HepG2 (cell line): ENCODE results near the gene ZBTB17. TPM values are rescaled to one million over a fixed set of nuclear protein-coding genes. Genes with fewer than 3 reads are reported as not detected.

Source experiments
- ATAC-seq: fragments of 200-7000 bp; cut with Tn5 transposase; 3 replicates; pipeline ENCODE4 v1.9.1; 2020; ENCODE audit warnings: mild to moderate bottlenecking, moderate library complexity
- BruUV-seq: library from RNA; stranded (reverse); fragments of 400-500 nt; replicated peaks from 2 replicates; lab custom pipeline; 2021; lab: Mats Ljungman, UMichigan
- CTCF ChIA-PET: fragments of 300-600 bp; formaldehyde crosslinking; extraction: SDS; loops from one replicate; lab custom pipeline; 2021; ENCODE audit warnings: low total read pairs, inconsistent platforms, low intra/inter-chr PET ratio; lab: Yijun Ruan, JAX
- POLR2A ChIA-PET: fragments of 350-600 bp; sonication (Branson Sonifier 250); formaldehyde crosslinking; loops from one replicate; lab custom pipeline; 2020; ENCODE audit warnings: antibody characterized with exemption, inconsistent platforms; lab: Yijun Ruan, JAX
- DNase-seq: peaks from one replicate; pipeline ENCODE4 v3.0.0-alpha.2; 2015; ENCODE audit warnings: low spot score
- FAIRE-seq: peaks from 3 replicates; lab custom pipeline; 2011; peaks lifted over from hg19 to GRCh38; lab: Jason Lieb, UNC
- H2AFZ ChIP-seq: one replicate; pipeline ENCODE4 v1.6.1; 2011; ENCODE audit warnings: low read length, inconsistent platforms
- H3K27ac ChIP-seq: fragments of 300-600 bp; 3 replicates; pipeline ENCODE4 v1.8.0; 2011; ENCODE audit warnings: mixed run types, mild to moderate bottlenecking, mixed read lengths, low read length, inconsistent platforms; ENCODE audit not compliant: insufficient read depth; ENCODE audit errors: extremely low read length
- H3K27me3 ChIP-seq, 2 experiments: fragments of 200-600 bp in 1 of 2; 2 replicates in 1 of 2; 3 replicates in 1 of 2; pipeline versions ENCODE4 v1.6.0 to v1.8.0; 2011; ENCODE audit warnings: low read length in 2 of 2, mild to moderate bottlenecking in 2 of 2, moderate library complexity in 2 of 2, inconsistent platforms in 1 of 2; ENCODE audit not compliant: insufficient read depth in 2 of 2, control insufficient read depth in 1 of 2
- H3K36me3 ChIP-seq, 2 experiments: fragments of 200-600 bp in 1 of 2; replicated peaks in 1 of 2; 2 replicates in 1 of 2; 3 replicates in 1 of 2; pipeline versions ENCODE4 v1.5.1 to v1.8.0; 2011; ENCODE audit warnings: low read length in 2 of 2, inconsistent platforms in 1 of 2; ENCODE audit not compliant: insufficient read depth in 2 of 2, control insufficient read depth in 1 of 2
- H3K4me1 ChIP-seq: 2 replicates; pipeline ENCODE4 v1.5.1; 2012; ENCODE audit warnings: low read length, inconsistent platforms; ENCODE audit not compliant: insufficient read depth
- H3K4me2 ChIP-seq: 2 replicates; pipeline ENCODE4 v1.6.0; 2011; ENCODE audit warnings: low read depth, low read length, inconsistent platforms
- H3K4me3 ChIP-seq, 3 experiments: fragments of 200-600 bp in 1 of 3; sonication (generic), shearing (Covaris generic) in 1 of 3; replicated peaks in 1 of 3; 2 replicates each; pipeline ENCODE4 v1.5.1; 2011 to 2016; ENCODE audit warnings: low read length in 3 of 3, inconsistent platforms in 2 of 3, low read depth in 2 of 3, mild to moderate bottlenecking in 2 of 3, control low read depth in 1 of 3, mixed read lengths in 1 of 3; ENCODE audit not compliant: insufficient read depth in 1 of 3
- H3K79me2 ChIP-seq: one replicate; pipeline ENCODE4 v1.6.1; 2011; ENCODE audit warnings: low read length, inconsistent platforms; ENCODE audit not compliant: insufficient read depth
- H3K9ac ChIP-seq: 2 replicates; pipeline ENCODE4 v1.6.0; 2011; ENCODE audit warnings: mild to moderate bottlenecking, low read depth, low read length, inconsistent platforms; ENCODE audit not compliant: insufficient read depth
- H3K9me3 ChIP-seq: 2 replicates; pipeline ENCODE4 v1.5.1; 2012; ENCODE audit warnings: mild to moderate bottlenecking, low read length
- H4K20me1 ChIP-seq: 2 replicates; pipeline ENCODE4 v1.6.0; 2011; ENCODE audit warnings: inconsistent platforms, mild to moderate bottlenecking, low read length, moderate library complexity; ENCODE audit not compliant: insufficient read depth
- CEBPB ChIP-seq: IDR thresholded peaks from 2 replicates; pipeline ENCODE4 v1.6.1; 2011; ENCODE audit warnings: low read depth, low read length, improper control_type of control experiment, borderline replicate concordance
- DNMT3B ChIP-seq: conservative IDR thresholded peaks from 2 replicates; pipeline ENCODE4 v1.6.1; 2016; ENCODE audit warnings: missing biosample characterization, control low read depth
- HMG20B ChIP-seq: conservative IDR thresholded peaks from 2 replicates; pipeline ENCODE4 v1.6.1; 2016; ENCODE audit warnings: missing genetic modification reagents, missing compliant biosample characterization
- JARID2 ChIP-seq: sonication (generic); formaldehyde crosslinking; IDR thresholded peaks from 2 replicates; pipeline ENCODE4 v1.8.1; 2023; ENCODE audit warnings: missing genetic modification reagents, inconsistent platforms; ENCODE audit not compliant: insufficient replicate concordance
- NFATC3 ChIP-seq: sonication (generic); formaldehyde crosslinking; IDR thresholded peaks from 2 replicates; pipeline ENCODE4 v1.5.1; 2020; ENCODE audit warnings: mild to moderate bottlenecking, missing genetic modification reagents
- ZFP62 ChIP-seq: sonication (generic); formaldehyde crosslinking; IDR thresholded peaks from 2 replicates; pipeline ENCODE4 v1.4.0; 2020; ENCODE audit warnings: missing genetic modification reagents
- ZNF367 ChIP-seq: sonication (generic); formaldehyde crosslinking; IDR thresholded peaks from 2 replicates; pipeline ENCODE4 v1.4.0; 2020; ENCODE audit warnings: missing genetic modification reagents, borderline replicate concordance
- ZNF563 ChIP-seq: sonication (generic); formaldehyde crosslinking; IDR thresholded peaks from 2 replicates; pipeline ENCODE4 v1.8.0; 2022; ENCODE audit warnings: mild to moderate bottlenecking, moderate library complexity, missing genetic modification reagents
- ZNF703 ChIP-seq: sonication (generic); formaldehyde crosslinking; IDR thresholded peaks from 2 replicates; pipeline ENCODE4 v1.5.1; 2020; ENCODE audit warnings: missing genetic modification reagents, mild to moderate bottlenecking, moderate library complexity, borderline replicate concordance
- ZNF768 ChIP-seq: sonication (generic); formaldehyde crosslinking; IDR thresholded peaks from 2 replicates; pipeline ENCODE4 v1.4.0; 2020; ENCODE audit warnings: missing genetic modification reagents
- ZNF781 ChIP-seq: sonication (generic); formaldehyde crosslinking; IDR thresholded peaks from 2 replicates; pipeline ENCODE4 v1.5.1; 2020; ENCODE audit warnings: borderline replicate concordance, mild to moderate bottlenecking, missing genetic modification reagents; ENCODE audit errors: not compliant biosample characterization
- ZSCAN21 ChIP-seq: sonication (generic); formaldehyde crosslinking; IDR thresholded peaks from 2 replicates; pipeline ENCODE4 v1.8.0; 2022; ENCODE audit warnings: mild to moderate bottlenecking, missing genetic modification reagents, moderate library complexity, borderline replicate concordance
- ZZZ3 ChIP-seq: sonication (generic); formaldehyde crosslinking; IDR thresholded peaks from 2 replicates; pipeline ENCODE4 v1.4.0; 2020; ENCODE audit warnings: missing genetic modification reagents, mild to moderate bottlenecking, borderline replicate concordance
- WGBS: methylation state at CpG from one replicate; pipeline ENCODE4 v1.1.6; 2017; ENCODE audit warnings: low lambda C conversion rate; 5-methylcytosine and 5-hydroxymethylcytosine counted together
- in situ Hi-C: cut with HindIII; loops from 2 replicates; pipeline ENCODE4 v1.10.0; 2017; ENCODE audit warnings: low pct_unique_long_range_greater_than_20kb; ENCODE audit not compliant: extremely low pct_ligation_motif_present
- intact Hi-C: fragments of 100-400 bp; cut with micrococcal nuclease; formaldehyde crosslinking; loops from one replicate; pipeline ENCODE4 v1.10.0; 2022; ENCODE audit not compliant: unreplicated experiment
- polyA plus RNA-seq, 8 experiments: library from polyadenylated mRNA; depleted of rRNA in 3 of 8; stranded (reverse) in 7 of 8; unstranded in 1 of 8; fragments of >200 nt; fragmentation: Illumina TruSeq in 4 of 8; extraction: Trizol in 4 of 8; gene quantifications; 2 replicates each; pipeline versions ENCODE4 v1.2.1 to v1.2.3, GENCODE V29; 2011 to 2016; ENCODE audit warnings: low read depth in 4 of 8, missing spikeins in 1 of 8, mixed read lengths in 1 of 8; ENCODE audit not compliant: insufficient read depth in 1 of 8
- total RNA-seq, 5 experiments: library from RNA; depleted of rRNA; stranded (reverse); fragments of >200 nt; fragmentation: Illumina TruSeq; extraction: Trizol; gene quantifications; 2 replicates each; pipeline ENCODE4 v1.2.3, GENCODE V29; 2016; ENCODE audit warnings: low read depth in 1 of 5
- TF ChIP-seq, protein P1 (sequence below): sonication (generic); formaldehyde crosslinking; IDR thresholded peaks from 2 replicates; pipeline ENCODE4 v1.4.0; 2020; ENCODE audit warnings: missing genetic modification reagents

ZBTB17 gene
- total and polyA plus RNA-seq, 2 of the 13 experiments (the other 11 are each of a cell fraction or from before 2014, with no cell fraction given) = 16.7 to 17.0 TPM

GRCh38 chr1:15948595-15949452 lies 27.1 kb downstream of the ZBTB17 start:
- Histone ChIP-seq H3K27ac (no peak overlapping the region), H4K20me1 (no peaks in the 10 kb centered on the region), H2AFZ (no peak overlapping the region), H3K27me3 (no peaks in the 10 kb centered on the region), H3K9me3 (no peaks in the 10 kb centered on the region), H3K9ac (no peak overlapping the region), H3K4me3 (no peak overlapping the region), H3K4me1 (peaks cover 11% of the 10 kb centered on the region; the same call in 1 of the 2 replicates), H3K79me2 (no peaks in the 10 kb centered on the region), H3K36me3 (peaks cover 11 to 41% of the 10 kb centered on the region in 2 experiments; a peak in 4 of 5 replicates), H3K4me2 (no peak overlapping the region)
- no peak for DNase-seq
- no peak for ATAC-seq
- CTCF ChIA-PET = no interaction called here
- TF ChIP-seq ZNF781 (no peak), ZZZ3 (no peak), ZNF703 (CRISPR knock-in tag) (no peak), DNMT3B (CRISPR knock-in tag) (no peak), ZFP62 (no peak), ZSCAN21 (CRISPR knock-in tag) (no peak), ZNF563 (CRISPR knock-in tag) (no peak), CEBPB (no peak), ZNF768 (CRISPR knock-in tag) (no peak), JARID2 (CRISPR knock-in tag) (no peak), HMG20B (no peak), ZNF367 (CRISPR knock-in tag) (no peak), NFATC3 (CRISPR knock-in tag) (no peak)
- TF ChIP-seq, protein P1, sequence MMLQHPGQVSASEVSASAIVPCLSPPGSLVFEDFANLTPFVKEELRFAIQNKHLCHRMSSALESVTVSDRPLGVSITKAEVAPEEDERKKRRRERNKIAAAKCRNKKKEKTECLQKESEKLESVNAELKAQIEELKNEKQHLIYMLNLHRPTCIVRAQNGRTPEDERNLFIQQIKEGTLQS (CRISPR knock-in tag) = no peak
- 98% methylated on average over 15 of the region's 15 CpGs for WGBS
- FAIRE-seq = no peak
- in situ Hi-C loops (no loop called here), intact Hi-C loops (no loop called here)
- no TSS peak for BruUV-seq
- POLR2A ChIA-PET = interaction anchor here (1.0 kb wide), 1 partner anchor 27 kb away, joined by 3 read pairs; the partner anchor contains the start of gene ZBTB17
